ENCODE data around the gene MAP1LC3C.
"Not testable (repeated sequence)": the region's sequence is repeated elsewhere in the genome, so short reads cannot be mapped to it uniquely, and the experiment has no call there.

Gene MAP1LC3C

DNA sequence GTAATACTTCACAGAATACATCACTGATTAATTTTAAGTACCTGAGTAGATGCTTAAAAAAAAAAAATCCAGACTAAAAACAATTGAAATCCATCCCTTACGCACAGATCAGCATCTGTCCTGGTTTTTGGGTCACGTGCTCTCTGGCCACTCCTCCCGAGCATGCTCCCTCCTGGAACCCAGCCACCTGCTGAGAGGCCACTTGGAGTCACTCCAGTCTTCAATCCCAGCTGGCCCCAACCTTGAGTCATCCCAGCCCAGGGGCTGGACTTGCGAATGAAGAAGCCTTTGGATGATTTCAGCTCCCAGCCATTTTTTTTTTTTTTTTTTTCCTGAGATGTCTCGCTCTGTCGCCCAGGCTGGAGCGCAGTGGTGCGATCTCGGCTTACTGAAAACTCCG, 8.9 kb downstream of the MAP1LC3C start:
- DNase-seq = peak; percentile 95

DNA sequence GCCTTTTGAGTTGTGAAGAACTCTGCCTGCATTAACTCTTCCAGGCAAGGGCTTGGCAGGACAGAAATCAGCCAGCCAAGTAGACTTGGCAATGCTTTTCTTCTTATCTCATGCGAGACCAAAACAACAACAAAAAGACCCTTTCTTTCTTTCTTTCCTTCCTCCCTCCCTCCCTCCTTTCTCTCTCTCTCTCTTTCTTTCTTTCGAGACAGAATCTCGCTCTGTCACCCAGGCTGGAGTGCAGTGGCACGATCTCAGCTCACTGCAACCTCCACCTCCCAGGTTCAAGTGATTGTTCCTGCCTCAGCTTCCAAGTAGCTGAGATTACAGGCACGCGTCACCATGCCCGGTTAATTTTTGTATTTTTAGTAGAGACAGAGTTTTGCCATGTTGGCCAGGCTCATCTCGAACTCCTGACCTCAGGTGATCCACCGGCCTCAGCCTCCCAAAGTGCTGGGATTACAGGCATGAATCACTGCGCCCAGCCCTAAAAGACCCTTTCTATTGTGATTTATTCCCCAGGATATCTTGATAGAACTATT, 10.4 kb downstream of the MAP1LC3C start:
- DNase-seq = not testable (repeated sequence)

DNA sequence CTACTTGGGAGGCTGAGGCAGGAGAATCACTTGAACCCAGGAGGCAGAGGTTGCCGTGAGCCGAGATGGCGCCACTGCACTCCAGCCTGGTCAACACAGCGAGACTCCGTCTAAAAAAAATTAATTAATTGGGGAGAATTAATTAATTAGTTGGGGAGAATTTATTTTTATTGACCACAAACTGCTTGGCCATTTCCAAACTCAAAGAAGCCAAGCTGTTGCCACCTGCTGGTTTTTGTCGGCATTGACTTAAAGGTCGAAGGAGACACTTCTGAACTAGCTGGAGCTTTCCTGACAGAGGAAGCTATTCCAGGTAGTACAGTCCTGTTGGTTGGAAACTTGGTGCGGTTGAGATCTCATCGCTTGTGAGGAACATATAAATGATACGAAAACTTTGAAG, 13.1 kb downstream of the MAP1LC3C start:
- peak; percentile 63 for DNase-seq

DNA sequence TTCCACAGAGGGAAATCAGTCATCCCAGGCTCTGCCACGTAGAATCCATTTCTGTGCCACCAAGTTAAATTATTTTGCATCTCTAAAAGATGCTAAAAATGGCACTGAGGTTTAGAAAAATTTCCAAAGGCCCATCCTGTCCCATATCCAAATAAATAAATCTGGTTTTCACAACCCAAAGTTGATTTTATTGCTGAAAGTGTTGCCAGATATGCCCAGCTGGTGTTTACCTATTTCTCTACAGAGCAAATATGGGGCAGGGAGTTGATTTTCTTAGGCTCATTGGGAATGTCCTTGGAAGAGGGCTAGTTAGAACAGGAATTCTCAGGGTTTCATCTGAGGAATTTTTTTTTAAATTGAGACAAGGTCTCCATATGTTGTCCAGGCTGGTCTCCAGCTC, 19.0 kb downstream of the MAP1LC3C start:
- DNase-seq = no peak

DNA sequence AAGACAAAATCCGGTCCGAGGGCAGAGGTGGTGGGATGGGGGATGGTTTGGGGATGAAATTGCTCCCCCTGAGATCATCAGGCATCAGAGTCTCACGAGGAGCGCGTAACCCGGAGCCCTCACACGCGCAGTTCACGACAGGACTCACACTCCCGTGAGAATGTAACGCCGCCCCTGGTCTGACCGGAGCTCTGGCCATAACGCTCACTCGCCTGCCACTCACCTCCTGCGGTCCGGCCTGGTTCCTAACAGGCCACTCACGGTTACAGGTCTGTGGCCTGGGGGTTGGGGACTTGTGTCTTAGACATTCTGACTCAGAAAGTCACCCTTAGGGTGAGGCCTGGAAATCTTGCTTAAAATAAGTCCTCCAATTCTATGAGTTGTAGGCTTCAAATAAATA, 19.8 kb downstream of the MAP1LC3C start:
- DNase-seq = no peak

DNA sequence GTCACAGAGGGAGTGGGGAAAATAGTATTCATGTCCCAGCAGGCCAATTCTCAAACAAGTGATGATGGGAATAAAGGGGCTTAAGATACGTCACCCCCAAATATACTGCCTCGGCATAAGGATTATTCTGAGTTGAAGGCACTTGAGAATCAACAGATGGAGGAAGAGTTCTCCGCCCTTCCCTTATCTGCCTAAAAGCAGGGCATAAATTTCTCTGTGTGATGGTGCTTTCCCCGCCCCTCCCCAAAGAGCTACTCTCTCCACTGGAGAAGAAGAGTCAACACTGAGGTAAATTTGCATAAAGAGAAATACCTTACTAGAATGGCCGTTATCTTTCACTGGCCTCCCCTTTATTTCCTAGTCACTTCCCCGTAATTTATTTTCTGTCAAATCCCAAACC, 22.7 kb downstream of the MAP1LC3C start:
- no peak for DNase-seq

DNA sequence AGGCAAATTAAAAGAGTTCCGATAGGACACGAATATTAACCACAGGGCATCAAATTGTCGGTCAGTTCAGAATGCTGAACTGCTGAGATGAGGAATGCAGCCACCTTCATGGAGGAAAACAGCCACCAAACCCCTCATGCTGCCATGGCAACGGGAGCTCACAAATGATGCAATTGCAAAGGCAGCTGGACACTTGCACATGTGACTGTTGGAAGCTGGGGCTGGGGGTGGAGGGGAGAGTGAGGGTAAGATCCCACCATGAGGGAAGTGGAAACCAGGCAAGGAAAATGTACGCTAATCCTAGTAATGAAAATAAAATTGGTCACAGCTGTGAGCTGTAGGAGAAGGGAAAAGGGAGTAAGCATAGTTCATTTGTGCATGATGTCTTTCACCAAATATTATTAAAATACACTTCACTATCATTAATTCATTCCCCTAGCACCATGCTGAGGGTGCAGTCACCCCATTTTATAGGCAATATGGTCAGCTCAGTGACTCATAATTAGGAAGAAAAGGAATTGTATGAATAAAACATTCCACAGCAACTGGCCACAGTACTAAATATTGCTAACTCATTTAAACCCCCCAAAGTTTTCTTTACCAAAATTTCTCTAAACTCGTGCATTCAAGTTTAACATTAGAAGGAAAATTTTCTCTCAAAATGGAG, 26.1 kb downstream of the MAP1LC3C start:
- peak; percentile 81 for DNase-seq

DNA sequence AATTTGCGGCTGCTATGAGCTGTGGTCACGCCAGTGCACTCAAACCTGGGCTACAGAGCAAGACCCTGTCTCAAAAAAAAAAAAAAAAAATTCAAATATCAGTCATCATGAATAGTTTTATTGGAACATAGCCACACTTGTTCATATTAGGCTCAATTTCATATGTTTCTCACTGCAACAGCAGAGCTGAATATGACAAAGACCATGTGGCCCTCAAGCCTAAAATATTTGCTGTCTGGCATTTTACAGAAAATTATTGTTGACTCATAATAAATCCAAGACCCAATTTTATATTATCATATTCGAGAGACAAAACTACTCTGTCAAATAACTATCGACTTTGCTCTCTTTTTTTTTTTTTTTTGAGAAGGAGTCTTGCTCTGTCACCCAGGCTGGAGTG, 30.3 kb downstream of the MAP1LC3C start:
- no peak for DNase-seq

DNA sequence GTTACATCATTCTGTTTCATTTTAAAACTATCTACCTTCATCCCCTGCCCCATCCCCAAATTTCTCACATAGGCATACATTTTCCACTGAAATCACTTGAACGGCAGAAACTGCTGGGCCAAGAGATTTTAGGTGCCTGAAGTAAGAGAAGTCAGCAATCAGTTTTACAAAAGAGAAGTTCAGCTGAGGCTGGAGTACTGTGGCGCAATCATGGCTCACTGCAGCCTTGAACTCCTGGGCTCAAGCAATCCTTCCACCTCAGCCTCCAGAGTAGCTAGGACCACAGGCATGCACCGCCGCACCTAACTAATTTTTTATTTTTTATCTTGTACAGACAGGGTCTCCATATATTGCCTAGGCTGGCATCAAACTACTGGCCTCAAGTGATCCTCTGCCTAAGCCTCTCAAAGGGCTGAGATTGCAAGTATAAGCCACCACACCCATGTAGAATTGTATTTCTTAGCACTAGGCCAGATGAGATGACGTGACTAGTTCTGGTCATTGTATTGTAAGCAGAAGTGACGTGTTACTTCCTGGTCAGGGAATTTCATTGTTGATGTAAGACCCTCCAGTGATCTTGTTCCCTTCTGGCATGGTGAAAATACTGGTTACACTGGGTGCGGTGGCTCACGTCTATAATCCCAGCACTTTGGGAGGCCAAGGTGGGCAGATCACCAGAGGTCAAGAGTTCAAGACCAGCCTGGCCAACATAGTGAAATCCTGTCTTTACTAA, 34.2 kb downstream of the MAP1LC3C start:
- no peak for DNase-seq

DNA sequence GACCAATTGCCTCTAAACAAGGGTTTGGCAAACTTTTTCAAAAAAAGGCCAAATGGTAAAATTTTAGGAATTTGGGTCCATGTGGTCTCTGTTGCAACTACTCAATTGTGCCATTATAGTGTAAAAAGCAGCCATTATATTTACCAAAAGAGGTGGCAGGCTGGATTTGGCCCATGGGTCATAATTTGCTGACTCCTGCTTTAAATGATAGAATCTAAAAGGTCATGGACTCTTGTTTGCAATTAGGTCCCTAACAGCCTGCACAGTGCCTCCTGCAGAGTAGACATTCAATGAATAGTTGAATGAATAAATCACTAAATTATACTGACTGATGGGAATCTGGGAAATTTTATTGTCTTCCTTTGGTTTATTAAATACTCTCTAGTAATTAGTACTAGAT, 35.2 kb downstream of the MAP1LC3C start:
- DNase-seq = no peak

DNA sequence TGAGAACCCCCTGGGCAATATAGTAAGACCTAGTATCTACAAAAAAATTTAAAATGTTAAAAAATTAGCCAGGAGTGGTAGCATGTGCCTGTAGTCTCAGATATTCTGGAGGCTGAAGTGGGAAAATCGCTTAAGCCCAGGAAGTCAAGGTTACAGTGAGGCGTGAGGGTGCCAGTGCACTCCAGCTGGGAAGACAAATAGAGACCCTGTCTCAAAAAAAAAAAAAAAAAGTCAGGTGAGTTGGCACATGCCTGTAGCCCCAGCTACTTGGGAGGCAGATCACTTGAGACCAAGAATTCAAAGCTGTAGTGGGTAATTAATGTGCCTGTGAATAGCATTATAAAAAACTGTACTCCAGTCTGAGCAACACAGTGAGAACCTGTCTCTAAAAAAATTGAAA, 36.7 kb downstream of the MAP1LC3C start:
- no peak for DNase-seq

DNA sequence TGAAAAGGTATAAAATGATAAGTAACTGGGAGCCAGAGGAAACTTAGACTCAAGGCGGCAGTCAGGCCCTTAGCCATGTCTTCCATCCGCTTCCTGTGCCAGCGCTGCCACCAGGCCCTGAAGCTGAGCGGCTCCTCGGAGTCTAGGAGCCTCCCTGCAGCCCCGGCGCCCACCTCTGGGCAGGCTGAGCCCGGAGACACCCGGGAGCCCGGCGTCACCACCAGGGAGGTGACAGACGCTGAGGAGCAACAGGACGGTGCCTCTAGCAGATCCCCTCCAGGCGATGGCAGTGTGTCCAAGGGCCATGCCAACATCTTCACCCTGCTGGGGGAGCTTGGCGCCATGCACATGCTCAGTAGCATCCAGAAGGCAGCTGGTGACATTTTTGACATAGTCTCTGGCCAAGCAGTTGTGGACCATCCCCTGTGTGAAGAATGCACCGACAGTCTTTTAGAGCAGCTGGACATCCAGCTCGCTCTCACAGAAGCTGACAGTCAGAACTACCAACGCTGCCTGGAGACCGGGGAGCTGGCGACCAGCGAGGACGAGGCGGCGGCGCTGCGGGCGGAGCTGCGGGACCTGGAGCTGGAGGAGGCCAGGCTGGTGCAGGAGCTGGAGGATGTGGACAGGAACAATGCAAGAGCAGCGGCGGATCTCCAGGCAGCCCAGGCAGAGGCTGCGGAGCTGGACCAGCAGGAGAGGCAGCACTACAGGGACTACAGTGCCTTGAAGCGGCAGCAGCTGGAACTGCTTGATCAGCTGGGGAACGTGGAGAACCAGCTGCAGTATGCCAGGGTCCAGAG, 41.0 kb downstream of the MAP1LC3C start, which contains the start of gene BECN2:
Gene BECN2, plus strand, starts transcription at position 76 of the 803 bp plus-strand sequence. Its CDS starts 0 bp downstream, at position 76.
- no peak for DNase-seq

DNA sequence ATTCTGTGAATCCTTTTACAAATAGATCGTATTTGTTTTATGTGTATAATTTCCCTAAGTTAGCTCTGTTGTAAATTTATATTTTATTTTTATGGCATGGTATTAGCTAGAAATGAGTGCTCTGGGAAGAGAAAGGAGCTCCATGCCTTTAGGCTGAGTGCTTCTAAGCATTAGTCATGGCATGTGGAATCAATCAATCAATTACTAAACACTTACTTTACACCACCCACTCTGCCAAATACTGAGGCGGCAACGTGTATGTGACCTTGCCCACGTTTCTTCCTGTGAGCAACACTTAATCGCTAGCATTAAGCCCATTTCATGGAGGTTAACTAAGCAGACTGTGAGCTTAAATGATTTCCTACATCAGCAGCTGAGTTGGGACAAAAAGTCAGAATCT, 48.5 kb downstream of the MAP1LC3C start:
- peak; percentile 95 for DNase-seq

DNA sequence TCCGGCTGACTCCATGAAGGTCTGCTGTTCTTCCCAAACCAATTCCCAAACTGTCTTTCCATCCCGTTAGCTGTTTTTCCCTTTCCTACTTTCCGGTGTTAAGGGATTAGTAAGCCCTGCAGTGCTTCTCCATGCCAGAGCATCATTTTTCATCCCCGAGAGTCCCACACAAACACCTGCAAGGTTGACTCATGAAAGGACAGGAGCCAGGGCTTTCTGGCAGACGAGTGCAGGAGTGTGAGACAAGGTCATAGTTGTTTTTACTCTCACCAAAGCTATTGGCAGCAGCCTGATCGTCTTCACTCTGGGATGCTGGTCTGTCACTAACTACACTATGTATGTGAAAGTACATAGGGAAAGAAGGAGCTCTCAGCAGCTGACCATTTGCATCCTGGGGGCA, 51.5 kb downstream of the MAP1LC3C start:
- DNase-seq = peak; percentile 35
